ENCODE measurements around the gene IRF2BP1.

GRCh38 chr19:45883586-45883880 is 2.4 kb downstream of the IRF2BP1 start:
- TF ChIP-seq CTCF (IDR thresholded peaks at IDR 0.05) (peak in 2 of 6 experiments; percentile 21 to 42), POLR2A (IDR thresholded peaks at IDR 0.05) (no peak)
